Ascending aorta (tissue), 2 donors: ENCODE results near the gene ADORA3. TPM values are rescaled to one million over a fixed set of nuclear protein-coding genes. Genes with fewer than 3 reads are reported as not detected.

Source experiments
- DNase-seq, 2 donors: peaks; one replicate each; pipeline ENCODE4 v3.0.0-alpha.2; 2019; ENCODE audit warnings: low spot score in 2 of 2
- H3K27ac ChIP-seq, 2 donors: fragments of 200-600 bp; sonication (generic); one replicate each; pipeline ENCODE4 v1.5.1; 2016 to 2017; ENCODE audit warnings: mild to moderate bottlenecking in 1 of 2
- H3K27me3 ChIP-seq: fragments of 200-600 bp; sonication (generic); one replicate; pipeline ENCODE4 v1.5.1; 2017
- H3K36me3 ChIP-seq, 2 donors: fragments of 200-600 bp; sonication (generic); one replicate each; pipeline ENCODE4 v1.5.1; 2016
- H3K4me1 ChIP-seq, 2 donors: fragments of 200-600 bp; sonication (generic); one replicate each; pipeline ENCODE4 v1.5.1; 2016 to 2017; ENCODE audit warnings: mild to moderate bottlenecking in 1 of 2
- H3K4me3 ChIP-seq, 2 donors: fragments of 200-600 bp; sonication (generic); one replicate each; pipeline ENCODE4 v1.5.1; 2016 to 2017; ENCODE audit warnings: mild to moderate bottlenecking in 1 of 2
- H3K9me3 ChIP-seq, 2 donors: fragments of 200-600 bp; sonication (generic); one replicate each; pipeline ENCODE4 v1.5.1; 2016
- CTCF ChIP-seq, 3 experiments: fragments of 200-600 bp in 2 of 3; fragments of 450-650 bp in 1 of 3; sonication (generic) in 2 of 3; IDR thresholded peaks; one replicate each; pipeline ENCODE4 v1.5.1; 2016 to 2019; ENCODE audit warnings: antibody characterized with exemption in 3 of 3, mild to moderate bottlenecking in 1 of 3, moderate library complexity in 1 of 3
- intact Hi-C: fragments of 100-400 bp; cut with DNase I; formaldehyde crosslinking; loops from one replicate; pipeline ENCODE4 v1.15.1; 2023
- total RNA-seq: library from RNA; depleted of rRNA; stranded (reverse); fragments of >200 nt; gene quantifications from one replicate; pipeline ENCODE4 v1.1.0, GENCODE V29; 2016

ADORA3 gene
- total RNA-seq, 1 donor from 2014 or later, result 3.6 TPM

GRCh38 chr1:111474106-111474505, 29.3 kb downstream of the ADORA3 start:
- H3K36me3 ChIP-seq, result peaks cover 9 to 12% of the 10 kb centered on the region in 2 donors
- H3K4me3 ChIP-seq, result peak overlapping the region in 1 of 2 donors; percentile 47

DNA sequence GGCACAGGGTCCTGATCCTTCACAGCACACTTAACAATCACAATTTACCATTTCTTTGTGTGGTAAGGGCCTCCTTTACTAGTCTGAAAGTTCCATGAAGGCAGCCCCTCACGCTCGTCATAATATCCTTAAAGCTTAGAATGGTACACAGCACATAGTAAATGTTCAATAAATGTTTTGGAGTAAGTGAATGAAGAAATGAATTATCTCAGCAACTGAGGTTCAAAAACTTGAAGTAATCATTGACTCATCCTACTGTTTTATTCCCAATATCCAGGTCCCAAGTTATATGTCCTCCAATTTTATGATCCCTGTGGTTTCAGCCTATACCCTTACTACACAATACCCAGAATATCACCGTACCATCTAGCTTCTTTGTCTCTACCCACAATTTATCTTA, 31.9 kb downstream of the ADORA3 start:
- no peak for DNase-seq
- Histone ChIP-seq H3K4me3 (no peak overlapping the region), H3K36me3 (peaks cover 14 to 34% of the 10 kb centered on the region in 2 donors), H3K4me1 (peaks cover 0 to 5% of the 10 kb centered on the region in 2 donors), H3K9me3 (no peaks in the 10 kb centered on the region), H3K27ac (peak overlapping the region in 1 of 2 donors; percentile 31), H3K27me3 (no peaks in the 10 kb centered on the region)
- TF ChIP-seq CTCF (IDR thresholded peaks at IDR 0.05), result no peak
- intact Hi-C loops, result no loop called here

More at GRCh38 chr1:111474106-111474505, 29.3 kb downstream of the ADORA3 start:
- Histone ChIP-seq H3K9me3 (no peaks in the 10 kb centered on the region), H3K27ac (peak overlapping the region; percentile 57 to 65), H3K27me3 (no peaks in the 10 kb centered on the region), H3K4me1 (peaks cover 0 to 5% of the 10 kb centered on the region in 2 donors)
- intact Hi-C loops, result no loop called here
- DNase-seq, result no peak
- TF ChIP-seq CTCF (IDR thresholded peaks at IDR 0.05), result no peak

- no peak for TF ChIP-seq CTCF (IDR thresholded peaks at IDR 0.05)
- intact Hi-C loops, result no loop called here
- Histone ChIP-seq H3K27ac (peak overlapping the region in 1 of 2 donors; percentile 23), H3K4me1 (peaks cover 0 to 5% of the 10 kb centered on the region in 2 donors), H3K9me3 (no peaks in the 10 kb centered on the region), H3K27me3 (no peaks in the 10 kb centered on the region), H3K36me3 (peaks cover 14 to 34% of the 10 kb centered on the region in 2 donors), H3K4me3 (no peak overlapping the region)
- peak; percentile 60 to 76 for DNase-seq
These were observed 32.4 kb downstream of the ADORA3 start for GRCh38 chr1:111471012-111471411.

GRCh38 chr1:111470596-111470995, 32.8 kb downstream of the ADORA3 start:
- H3K27me3 ChIP-seq, result no peaks in the 10 kb centered on the region
- peak overlapping the region in 1 of 2 donors; percentile 23 for H3K27ac ChIP-seq
- no peak for TF ChIP-seq CTCF (IDR thresholded peaks at IDR 0.05)
- DNase-seq, result no peak
- peaks cover 14 to 34% of the 10 kb centered on the region in 2 donors for H3K36me3 ChIP-seq
- no peak overlapping the region for H3K4me3 ChIP-seq
- intact Hi-C loops, result no loop called here
- H3K4me1 ChIP-seq, result peaks cover 0 to 5% of the 10 kb centered on the region in 2 donors
- no peaks in the 10 kb centered on the region for H3K9me3 ChIP-seq

DNA sequence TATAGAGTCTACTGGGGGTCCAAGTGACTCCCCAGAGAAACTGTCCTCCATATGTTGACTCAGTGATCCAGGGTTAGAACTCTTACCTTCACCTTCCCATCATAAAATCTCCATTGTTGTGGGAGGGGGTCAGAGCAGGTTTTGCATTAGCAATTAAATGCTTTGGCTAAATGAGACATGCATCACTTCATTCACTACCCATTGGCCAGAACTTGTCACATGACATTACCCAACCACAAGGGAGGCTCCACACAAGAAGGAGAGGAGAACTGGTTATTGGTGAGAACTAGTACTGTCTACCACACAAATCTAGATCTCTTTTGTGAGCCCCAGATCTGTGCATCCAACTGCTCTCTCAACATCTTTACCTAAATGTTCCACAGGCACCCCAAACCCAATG, 33.9 kb downstream of the ADORA3 start:
- no peak for TF ChIP-seq CTCF (IDR thresholded peaks at IDR 0.05)
- DNase-seq, result no peak

DNA sequence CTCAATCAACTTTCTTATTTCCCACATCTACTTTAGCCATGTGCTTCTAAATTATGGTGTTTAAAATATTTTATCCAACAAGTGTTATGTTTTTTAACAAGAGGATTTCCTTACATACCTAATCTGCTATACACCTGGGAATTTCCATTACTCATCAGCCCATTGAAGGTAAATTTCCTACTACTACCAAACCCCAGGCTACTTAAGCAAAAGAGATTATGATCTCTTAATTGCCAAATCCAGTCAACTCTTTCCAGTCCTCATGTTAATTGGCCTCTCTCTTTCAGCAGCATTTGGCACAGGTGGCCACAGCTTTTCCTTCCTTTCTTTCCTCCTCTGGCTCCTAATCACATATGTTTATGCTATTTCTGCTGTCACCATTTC, 34.7 kb downstream of the ADORA3 start:
- H3K27me3 ChIP-seq, result no peaks in the 10 kb centered on the region
- intact Hi-C loops, result no loop called here
- TF ChIP-seq CTCF (IDR thresholded peaks at IDR 0.05), result no peak
- H3K4me3 ChIP-seq, result no peak overlapping the region
- peaks cover 14 to 44% of the 10 kb centered on the region in 2 donors for H3K36me3 ChIP-seq
- H3K9me3 ChIP-seq, result no peaks in the 10 kb centered on the region
- no peak for DNase-seq
- H3K27ac ChIP-seq, result no peak overlapping the region
- H3K4me1 ChIP-seq, result no peaks in the 10 kb centered on the region

More for the DNA sequence above, 33.9 kb downstream of the ADORA3 start:
- H3K9me3 ChIP-seq, result no peaks in the 10 kb centered on the region
- peaks cover 14 to 40% of the 10 kb centered on the region in 2 donors for H3K36me3 ChIP-seq
- peaks cover 0 to 5% of the 10 kb centered on the region in 2 donors for H3K4me1 ChIP-seq
- H3K27me3 ChIP-seq, result no peaks in the 10 kb centered on the region
- H3K27ac ChIP-seq, result no peak overlapping the region
- intact Hi-C loops, result no loop called here
- no peak overlapping the region for H3K4me3 ChIP-seq
